Stimulated activated CD4-positive, alpha-beta T cell treated with anti-CD3 and anti-CD28 coated beads, Interleukin-2, amount 100 ng/mL, for 4 hours (primary cell): ENCODE measurements around the gene ERC2.

Experiments
- DNase-seq: peaks from one replicate; pipeline ENCODE4 v3.0.0-alpha.2; 2020; ENCODE audit warnings: low read depth

Gene ERC2

GRCh38 chr3:55490276-55490913, 977.9 kb downstream of the ERC2 start:
- no peak for DNase-seq

DNA sequence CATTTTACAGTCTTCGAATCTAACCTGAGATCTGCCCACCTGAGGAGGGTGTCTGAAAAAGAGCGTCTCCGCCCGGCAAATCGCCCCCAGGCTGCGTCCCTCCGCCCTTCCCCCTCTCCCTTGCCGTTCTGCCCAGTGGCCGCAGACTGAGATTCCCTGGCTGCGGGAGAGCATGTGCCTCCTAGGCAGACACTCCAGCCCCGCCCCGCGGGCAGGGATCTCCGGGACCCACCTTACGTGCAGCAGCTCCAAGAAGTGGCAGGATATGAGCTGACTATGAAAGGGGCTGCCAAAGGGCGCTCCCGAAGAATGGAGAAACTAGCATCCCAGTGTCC, 978.5 kb downstream of the ERC2 start:
- no peak for DNase-seq

GRCh38 chr3:55488398-55489055, 979.7 kb downstream of the ERC2 start:
- no peak for DNase-seq

DNA sequence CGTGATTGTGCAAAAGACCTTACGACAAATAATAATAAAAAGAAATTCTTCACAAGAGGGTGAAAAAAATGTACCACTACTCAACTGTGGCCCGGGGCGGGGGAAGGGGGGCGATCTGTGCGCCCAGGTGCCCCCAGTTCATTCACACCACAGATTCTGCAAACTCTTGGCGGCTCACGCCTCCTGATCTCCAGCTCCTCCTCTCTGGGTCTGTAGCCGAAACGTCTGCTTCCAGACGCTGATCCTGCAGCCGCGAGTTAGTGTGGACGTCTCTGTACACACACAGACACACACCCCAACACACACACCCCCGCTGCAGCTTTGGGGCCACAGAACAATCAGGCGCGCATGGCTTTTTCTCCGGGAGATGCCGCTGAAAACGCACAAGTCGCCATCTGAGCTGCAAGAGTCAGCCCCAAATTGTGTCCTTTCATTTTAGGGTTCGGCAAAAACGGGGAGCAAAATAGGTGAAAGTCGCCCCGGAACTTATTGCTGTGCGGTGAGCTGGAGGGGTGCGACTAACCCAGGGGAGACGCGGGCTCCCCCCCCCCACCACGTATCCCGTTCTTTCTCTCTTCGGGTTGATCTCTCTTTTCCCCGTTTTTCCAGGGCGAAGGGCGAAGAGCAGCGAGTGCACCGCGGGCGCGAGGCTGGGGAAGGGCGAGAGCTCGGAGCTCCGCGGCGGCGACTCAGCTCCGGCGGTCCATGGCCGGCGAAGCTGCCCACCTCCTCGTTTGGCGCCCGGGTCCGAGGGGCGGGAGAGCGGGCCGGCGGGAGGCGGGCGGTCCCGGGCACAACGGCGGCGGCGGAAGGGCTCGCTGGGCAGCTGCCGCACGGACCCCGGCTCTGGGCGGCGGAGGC, 980.7 kb downstream of the ERC2 start:
- DNase-seq: no peak

GRCh38 chr3:55486857-55487380, 981.3 kb downstream of the ERC2 start, which contains the start of gene WNT5A:
Gene WNT5A (minus strand): TSS chr3:55487306. CDS start chr3:55486985, 321 bp downstream.
- no peak for DNase-seq

DNA sequence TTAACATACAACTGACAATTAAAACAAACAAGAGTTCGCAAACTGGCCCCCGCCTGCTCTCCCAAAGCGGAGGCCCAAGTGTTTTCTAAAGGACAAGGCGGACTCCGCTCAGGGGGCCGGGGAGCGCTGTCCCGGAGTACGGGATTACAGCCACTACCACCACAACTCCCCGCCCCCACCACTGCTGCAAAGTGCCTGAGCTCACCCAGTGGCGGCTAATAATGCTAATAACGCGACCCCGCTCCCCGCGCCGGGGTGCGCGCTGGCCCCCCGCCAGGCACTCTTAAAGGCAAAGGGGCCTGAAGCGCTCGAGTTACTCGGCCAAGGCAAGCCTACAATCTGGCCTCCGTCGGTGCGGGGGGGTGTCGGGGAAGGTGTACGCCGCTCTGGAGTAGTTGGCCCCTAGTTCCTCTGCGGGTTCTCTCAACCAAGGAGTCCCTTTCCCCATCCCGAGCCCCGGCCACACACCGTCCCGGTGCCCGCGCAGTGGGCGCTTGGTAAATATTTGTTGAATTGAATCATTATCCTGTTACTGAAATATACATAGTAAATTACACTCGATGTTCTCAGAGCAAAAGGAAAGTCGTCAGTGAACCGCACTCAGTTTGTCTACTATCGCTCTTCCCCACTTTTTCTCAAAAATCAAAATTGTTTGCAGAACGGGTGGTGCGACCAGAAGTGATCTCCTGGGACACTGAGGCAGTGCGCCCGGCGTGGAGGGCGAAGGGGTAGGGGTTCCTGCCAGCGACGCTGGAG, 982.0 kb downstream of the ERC2 start:
- no peak for DNase-seq

- DNase-seq: no peak
Observed at GRCh38 chr3:55484801-55485791, 983.2 kb downstream of the ERC2 start.

- DNase-seq: no peak
Observed at GRCh38 chr3:55484191-55484689, 984.0 kb downstream of the ERC2 start.

- DNase-seq: no peak
Observed at GRCh38 chr3:55483196-55484095, 984.8 kb downstream of the ERC2 start.

- no peak for DNase-seq
Observed at GRCh38 chr3:55482496-55483195, 985.6 kb downstream of the ERC2 start.

GRCh38 chr3:55481744-55482495, 986.3 kb downstream of the ERC2 start:
- no peak for DNase-seq

DNA sequence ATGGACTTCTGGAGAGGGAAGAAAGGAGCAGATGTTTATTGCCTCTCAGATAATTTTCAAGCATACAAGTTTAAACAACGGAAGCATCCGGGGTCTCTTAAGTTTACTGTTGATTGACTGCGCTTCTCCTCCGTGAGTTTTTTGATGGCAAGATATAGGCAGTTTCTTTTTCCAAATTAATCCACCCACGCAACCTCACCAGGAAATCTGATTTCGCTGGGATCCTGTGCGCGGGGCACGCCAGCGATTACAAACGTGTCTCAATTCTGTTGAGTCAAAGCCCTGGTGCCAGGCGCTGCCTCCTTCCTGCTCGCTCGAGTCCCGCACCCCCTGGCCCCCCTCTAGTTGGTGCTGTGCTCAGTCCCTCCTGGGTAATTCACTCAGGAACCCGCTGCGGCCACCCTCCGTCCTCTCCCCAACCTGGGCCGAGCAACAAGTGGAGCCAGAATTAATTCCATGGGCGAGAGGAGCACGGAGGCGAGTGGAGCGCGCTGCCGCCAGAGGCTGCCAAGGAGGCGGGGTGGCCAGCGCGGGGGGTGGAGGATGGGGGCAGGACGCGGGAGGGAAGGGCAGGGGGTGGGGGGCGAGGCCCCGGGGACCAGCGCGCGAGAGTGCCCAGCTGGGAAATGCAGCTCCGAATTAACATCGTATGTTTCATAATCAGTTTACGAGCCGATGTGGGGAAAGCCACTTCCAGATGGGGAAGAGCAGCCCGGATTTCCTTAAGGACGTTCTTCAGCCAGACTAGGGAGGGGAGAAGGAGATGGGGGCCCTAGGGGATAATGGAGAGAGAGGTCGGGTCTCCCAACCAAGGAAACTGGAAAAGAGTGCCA, 987.1 kb downstream of the ERC2 start:
- DNase-seq: no peak

DNA sequence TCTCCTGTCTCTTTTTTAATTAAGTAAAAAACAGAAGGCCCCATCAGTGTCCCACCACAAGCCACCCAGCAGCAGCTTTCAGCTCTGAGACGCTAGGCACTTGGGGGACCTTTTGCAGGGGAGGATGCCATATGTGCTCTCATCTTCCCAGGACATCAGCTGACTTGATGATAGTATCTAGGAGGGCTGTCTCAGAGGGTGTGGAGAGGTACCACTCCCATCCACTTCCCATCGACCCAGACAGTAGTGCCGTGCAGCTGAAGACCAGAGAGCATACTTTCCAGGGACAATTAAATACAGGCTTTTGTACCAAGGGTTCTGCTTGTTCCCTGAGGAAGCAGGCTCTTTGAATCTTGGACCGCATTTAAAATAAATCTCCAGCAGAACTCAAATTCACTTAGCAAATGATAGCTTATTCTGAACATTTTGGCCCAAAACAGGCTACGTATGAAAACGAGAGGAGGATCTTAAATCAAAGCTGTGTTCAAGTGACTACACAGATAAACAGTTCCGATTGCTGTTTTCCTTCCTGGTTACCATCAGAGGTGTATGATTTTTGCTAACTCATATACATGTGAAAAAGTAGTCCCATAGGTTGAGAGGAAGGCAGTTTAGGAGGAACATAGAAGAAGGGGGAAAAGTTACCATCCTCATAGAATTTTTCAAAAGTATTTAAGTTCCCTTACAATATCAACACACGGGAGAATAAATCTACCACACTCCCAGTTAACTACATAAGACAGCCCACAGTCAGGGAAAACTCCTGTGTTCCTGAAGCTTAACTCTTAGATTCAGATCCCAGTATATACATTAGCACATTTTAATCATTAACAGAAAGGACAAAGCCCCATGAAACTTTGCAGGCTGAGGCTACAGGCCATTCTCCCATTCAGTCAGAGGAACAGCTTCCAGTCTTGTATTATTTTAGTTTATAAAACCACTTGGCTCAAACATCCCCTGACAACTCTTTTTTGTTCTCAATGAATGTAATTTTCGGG, 990.7 kb downstream of the ERC2 start:
- DNase-seq: no peak

DNA sequence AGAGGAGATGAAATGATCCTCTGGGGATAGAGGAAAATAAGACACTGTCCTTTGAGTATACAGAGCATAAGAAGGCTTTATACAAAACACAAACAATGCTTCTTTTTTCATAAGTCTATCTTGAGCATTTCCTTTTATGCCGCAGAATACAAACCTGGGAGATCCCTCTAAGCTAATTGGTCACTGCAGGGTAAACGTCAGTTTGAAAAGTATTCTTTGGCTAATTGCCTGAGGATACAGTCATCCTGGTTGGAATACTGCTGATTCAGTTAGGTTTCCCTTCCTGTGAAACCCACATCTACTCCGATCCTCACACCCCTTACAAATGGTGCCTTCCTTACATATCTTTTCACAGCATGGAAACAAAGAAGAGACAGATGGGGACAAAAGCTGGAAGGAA, 991.8 kb downstream of the ERC2 start:
- DNase-seq: no peak

DNA sequence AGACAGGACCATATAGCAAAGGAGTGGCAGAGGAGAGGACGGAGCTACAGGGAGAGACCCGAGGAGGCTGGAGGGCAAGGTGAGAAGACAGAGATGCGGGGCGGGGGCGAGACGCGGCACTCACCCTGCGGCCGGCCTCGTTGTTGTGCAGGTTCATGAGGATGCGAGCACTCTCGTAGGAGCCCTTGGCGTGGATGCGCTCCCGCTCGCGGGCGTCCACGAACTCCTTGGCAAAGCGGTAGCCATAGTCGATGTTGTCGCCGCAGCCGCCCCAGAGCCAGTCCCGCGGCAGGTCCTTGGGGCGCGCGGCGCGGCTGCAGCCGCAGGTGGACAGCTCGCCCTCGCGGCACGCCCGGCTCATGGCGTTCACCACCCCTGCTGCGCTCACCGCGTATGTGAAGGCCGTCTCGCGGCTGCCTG, 994.0 kb downstream of the ERC2 start:
- DNase-seq: no peak

- no peak for DNase-seq
Observed at GRCh38 chr3:55473788-55474187, 994.5 kb downstream of the ERC2 start.
